ENCODE measurements around the gene STK24.

The STK24 gene

GRCh38 chr13:98429977-98430736 is 146.8 kb downstream of the STK24 start:
- Histone ChIP-seq H3K4me3 (ENCODE audit: low read depth in 1 of 2, low read length in 2 of 2) (no peak overlapping the region), H3K27me3 (ENCODE audit: control insufficient read depth in 1 of 2, insufficient read depth in 2 of 2, low read length in 2 of 2) (no peaks in the 10 kb centered on the region), H3K27ac (ENCODE audit: low read depth, low read length) (no peak overlapping the region), H3K9ac (ENCODE audit: low read length) (no peak overlapping the region), H3K4me1 (ENCODE audit: insufficient read depth, low read length) (no peaks in the 10 kb centered on the region), H3K9me3 (ENCODE audit: low read length) (no peaks in the 10 kb centered on the region), H3K36me3 (ENCODE audit: insufficient read depth, low read length) (peaks cover 19% of the 10 kb centered on the region)

- no peaks in the 10 kb centered on the region for H3K27me3 ChIP-seq (ENCODE audit: control insufficient read depth in 1 of 2, insufficient read depth in 2 of 2, low read length in 2 of 2)
- H3K36me3 ChIP-seq (ENCODE audit: insufficient read depth, low read length): peaks cover 19% of the 10 kb centered on the region
- no peak overlapping the region for H3K27ac ChIP-seq (ENCODE audit: low read depth, low read length)
- H3K4me1 ChIP-seq (ENCODE audit: insufficient read depth, low read length): no peaks in the 10 kb centered on the region
- H3K9ac ChIP-seq (ENCODE audit: low read length): no peak overlapping the region
- H3K4me3 ChIP-seq (ENCODE audit: low read depth in 1 of 2, low read length in 2 of 2): no peak overlapping the region
- no peaks in the 10 kb centered on the region for H3K9me3 ChIP-seq (ENCODE audit: low read length)
Measured at GRCh38 chr13:98429531-98429930, 147.4 kb downstream of the STK24 start.

DNA sequence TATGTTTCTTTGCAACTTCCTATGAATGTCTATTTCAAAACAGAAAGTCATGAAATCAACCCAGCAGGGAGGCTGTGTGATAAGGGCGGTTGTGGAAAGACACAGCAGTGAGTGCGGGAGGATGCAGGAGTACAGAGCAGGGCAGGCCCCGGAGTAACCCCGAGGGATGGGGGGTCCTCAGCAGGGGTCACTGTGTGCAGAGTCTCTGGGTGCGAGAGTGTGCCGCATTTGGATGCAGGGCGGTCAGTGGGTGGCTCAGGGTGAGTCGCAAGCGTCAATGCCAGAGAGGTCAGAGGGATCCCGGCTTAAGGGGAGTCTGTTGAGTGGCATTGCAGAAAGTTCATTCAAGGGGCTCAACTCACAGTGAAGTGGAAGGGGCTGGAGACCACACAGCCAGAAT is 147.8 kb downstream of the STK24 start:
- Histone ChIP-seq H3K4me1 (ENCODE audit: insufficient read depth, low read length) (no peaks in the 10 kb centered on the region), H3K36me3 (ENCODE audit: insufficient read depth, low read length) (peaks cover 19% of the 10 kb centered on the region), H3K4me3 (ENCODE audit: low read depth in 1 of 2, low read length in 2 of 2) (no peak overlapping the region), H3K27me3 (ENCODE audit: control insufficient read depth in 1 of 2, insufficient read depth in 2 of 2, low read length in 2 of 2) (no peaks in the 10 kb centered on the region), H3K9ac (ENCODE audit: low read length) (no peak overlapping the region), H3K9me3 (ENCODE audit: low read length) (no peaks in the 10 kb centered on the region), H3K27ac (ENCODE audit: low read depth, low read length) (no peak overlapping the region)

- no peaks in the 10 kb centered on the region for H3K4me1 ChIP-seq (ENCODE audit: insufficient read depth, low read length)
- no peak overlapping the region for H3K27ac ChIP-seq (ENCODE audit: low read depth, low read length)
- H3K9ac ChIP-seq (ENCODE audit: low read length): no peak overlapping the region
- peaks cover 19% of the 10 kb centered on the region for H3K36me3 ChIP-seq (ENCODE audit: insufficient read depth, low read length)
- H3K4me3 ChIP-seq (ENCODE audit: low read depth in 1 of 2, low read length in 2 of 2): no peak overlapping the region
- no peaks in the 10 kb centered on the region for H3K9me3 ChIP-seq (ENCODE audit: low read length)
- no peaks in the 10 kb centered on the region for H3K27me3 ChIP-seq (ENCODE audit: control insufficient read depth in 1 of 2, insufficient read depth in 2 of 2, low read length in 2 of 2)
Measured at GRCh38 chr13:98428256-98428966, 148.5 kb downstream of the STK24 start.

DNA sequence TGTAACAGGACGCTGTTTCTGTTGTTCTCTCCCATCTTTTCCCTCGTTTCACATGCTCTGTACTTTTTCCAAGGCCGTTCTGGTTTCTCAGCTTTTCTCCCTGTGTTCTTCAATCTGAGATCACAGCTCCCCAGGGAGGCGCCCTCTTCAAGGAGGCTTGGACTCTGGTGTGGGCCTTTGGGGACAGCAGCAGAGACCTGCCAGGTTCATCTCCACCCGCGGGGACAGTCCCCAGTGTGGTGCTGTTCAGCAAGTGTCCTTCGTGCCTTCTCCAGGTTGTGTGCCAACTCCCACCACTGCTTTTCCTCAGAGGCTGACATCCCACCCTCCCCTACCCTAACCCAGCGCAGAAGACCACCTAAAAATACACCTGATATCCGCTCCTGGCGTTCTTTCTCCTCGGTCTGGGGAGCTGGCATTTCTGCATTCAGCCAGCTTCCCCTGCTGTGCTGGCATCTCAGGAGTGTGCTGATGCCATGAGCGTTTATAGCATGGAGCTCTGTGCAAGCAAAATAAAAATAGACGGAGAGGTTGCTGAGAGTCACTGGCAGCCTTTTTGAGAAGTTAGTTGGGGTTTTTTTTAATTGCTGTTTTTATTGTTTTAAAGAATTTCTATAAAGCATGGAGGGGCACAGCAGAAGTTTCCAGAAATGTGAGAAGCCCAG is 149.4 kb downstream of the STK24 start:
- Histone ChIP-seq H3K36me3 (ENCODE audit: insufficient read depth, low read length) (peaks cover 26% of the 10 kb centered on the region), H3K9ac (ENCODE audit: low read length) (no peak overlapping the region), H3K27me3 (ENCODE audit: control insufficient read depth in 1 of 2, insufficient read depth in 2 of 2, low read length in 2 of 2) (no peaks in the 10 kb centered on the region), H3K4me1 (ENCODE audit: insufficient read depth, low read length) (no peaks in the 10 kb centered on the region), H3K4me3 (ENCODE audit: low read depth in 1 of 2, low read length in 2 of 2) (no peak overlapping the region), H3K27ac (ENCODE audit: low read depth, low read length) (no peak overlapping the region), H3K9me3 (ENCODE audit: low read length) (no peaks in the 10 kb centered on the region)

DNA sequence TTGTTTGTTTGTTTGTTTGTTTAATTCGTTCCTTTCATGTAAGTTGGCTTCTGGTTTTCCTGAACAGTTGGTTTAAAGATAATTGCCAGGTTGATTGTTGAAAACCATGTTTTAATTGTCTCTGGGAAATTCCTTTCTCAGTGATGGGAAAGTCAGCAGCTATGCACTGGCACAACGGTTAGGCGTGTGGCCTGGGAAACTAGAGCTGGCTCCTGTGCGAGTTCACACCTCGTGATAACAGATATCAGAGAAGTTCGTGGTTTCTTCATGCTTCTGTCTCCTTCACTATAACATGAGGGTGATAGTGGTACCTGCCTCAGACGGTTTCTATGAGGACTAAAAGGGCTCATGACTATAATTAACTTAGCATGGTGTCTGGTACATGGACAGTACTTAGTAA is 153.5 kb downstream of the STK24 start:
- no peaks in the 10 kb centered on the region for H3K27me3 ChIP-seq (ENCODE audit: control insufficient read depth in 1 of 2, insufficient read depth in 2 of 2, low read length in 2 of 2)
- no peaks in the 10 kb centered on the region for H3K9me3 ChIP-seq (ENCODE audit: low read length)
- no peak overlapping the region for H3K27ac ChIP-seq (ENCODE audit: low read depth, low read length)
- no peak overlapping the region for H3K4me3 ChIP-seq (ENCODE audit: low read depth in 1 of 2, low read length in 2 of 2)
- no peak overlapping the region for H3K9ac ChIP-seq (ENCODE audit: low read length)
- H3K4me1 ChIP-seq (ENCODE audit: insufficient read depth, low read length): no peaks in the 10 kb centered on the region
- peaks cover 27% of the 10 kb centered on the region for H3K36me3 ChIP-seq (ENCODE audit: insufficient read depth, low read length)

- Histone ChIP-seq H3K27ac (ENCODE audit: low read depth, low read length) (no peak overlapping the region), H3K4me3 (ENCODE audit: low read depth in 1 of 2, low read length in 2 of 2) (no peak overlapping the region), H3K9ac (ENCODE audit: low read length) (no peak overlapping the region), H3K36me3 (ENCODE audit: insufficient read depth, low read length) (peaks cover 25% of the 10 kb centered on the region), H3K4me1 (ENCODE audit: insufficient read depth, low read length) (no peaks in the 10 kb centered on the region), H3K27me3 (ENCODE audit: control insufficient read depth in 1 of 2, insufficient read depth in 2 of 2, low read length in 2 of 2) (no peaks in the 10 kb centered on the region), H3K9me3 (ENCODE audit: low read length) (no peaks in the 10 kb centered on the region)
Measured at GRCh38 chr13:98422046-98422445, 154.9 kb downstream of the STK24 start.

- Histone ChIP-seq H3K27ac (ENCODE audit: low read depth, low read length) (no peak overlapping the region), H3K4me1 (ENCODE audit: insufficient read depth, low read length) (no peaks in the 10 kb centered on the region), H3K9ac (ENCODE audit: low read length) (no peak overlapping the region), H3K4me3 (ENCODE audit: low read depth in 1 of 2, low read length in 2 of 2) (no peak overlapping the region), H3K9me3 (ENCODE audit: low read length) (no peaks in the 10 kb centered on the region), H3K27me3 (ENCODE audit: control insufficient read depth in 1 of 2, insufficient read depth in 2 of 2, low read length in 2 of 2) (no peaks in the 10 kb centered on the region), H3K36me3 (ENCODE audit: insufficient read depth, low read length) (peaks cover 18% of the 10 kb centered on the region)
Measured at GRCh38 chr13:98420554-98421175, 156.2 kb downstream of the STK24 start.

DNA sequence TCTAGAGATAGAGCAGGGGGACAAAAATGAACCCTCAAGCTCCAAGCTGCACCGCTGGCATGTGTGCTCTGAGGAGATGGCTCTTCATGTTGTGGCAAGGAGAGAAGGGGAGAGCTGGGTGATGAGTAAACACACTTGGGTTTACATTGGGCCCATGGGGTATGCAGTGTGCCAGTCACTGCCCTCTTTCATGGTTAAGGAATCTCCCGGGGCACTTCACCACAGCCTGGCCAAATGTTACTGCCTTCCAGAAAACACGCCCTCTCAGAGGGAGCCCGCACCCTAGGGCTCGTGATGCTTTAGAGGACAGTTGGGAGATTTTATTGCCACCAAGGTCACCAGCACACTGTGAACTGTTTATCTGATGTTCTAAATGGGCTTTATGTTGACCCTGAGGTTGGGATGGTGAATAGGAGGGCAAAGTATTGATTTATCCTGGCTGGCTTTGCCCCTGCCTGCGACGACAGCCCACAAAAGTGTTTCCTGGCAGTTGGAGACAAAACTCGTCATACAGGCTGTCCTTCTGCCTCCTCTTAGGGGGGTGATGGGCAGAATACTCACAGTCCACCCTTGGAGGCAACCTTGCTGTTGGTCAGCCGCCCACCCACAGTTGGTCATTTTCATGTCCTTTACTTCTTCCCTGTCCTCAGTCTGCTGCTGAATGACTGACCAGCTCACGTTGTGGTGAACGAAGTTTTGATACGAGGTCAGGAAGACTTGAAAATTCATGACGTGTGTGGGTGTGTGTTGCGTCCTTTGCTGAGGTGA is 156.9 kb downstream of the STK24 start:
- no peaks in the 10 kb centered on the region for H3K4me1 ChIP-seq (ENCODE audit: insufficient read depth, low read length)
- no peaks in the 10 kb centered on the region for H3K27me3 ChIP-seq (ENCODE audit: control insufficient read depth in 1 of 2, insufficient read depth in 2 of 2, low read length in 2 of 2)
- no peak overlapping the region for H3K27ac ChIP-seq (ENCODE audit: low read depth, low read length)
- no peaks in the 10 kb centered on the region for H3K9me3 ChIP-seq (ENCODE audit: low read length)
- no peak overlapping the region for H3K9ac ChIP-seq (ENCODE audit: low read length)
- H3K4me3 ChIP-seq (ENCODE audit: low read depth in 1 of 2, low read length in 2 of 2): no peak overlapping the region
- H3K36me3 ChIP-seq (ENCODE audit: insufficient read depth, low read length): peaks cover 20% of the 10 kb centered on the region

GRCh38 chr13:98416408-98416807 is 160.5 kb downstream of the STK24 start:
- H3K27ac ChIP-seq (ENCODE audit: low read depth, low read length): no peak overlapping the region
- no peaks in the 10 kb centered on the region for H3K4me1 ChIP-seq (ENCODE audit: insufficient read depth, low read length)
- H3K4me3 ChIP-seq (ENCODE audit: low read depth in 1 of 2, low read length in 2 of 2): no peak overlapping the region
- no peaks in the 10 kb centered on the region for H3K9me3 ChIP-seq (ENCODE audit: low read length)
- H3K9ac ChIP-seq (ENCODE audit: low read length): no peak overlapping the region
- H3K27me3 ChIP-seq (ENCODE audit: control insufficient read depth in 1 of 2, insufficient read depth in 2 of 2, low read length in 2 of 2): no peaks in the 10 kb centered on the region
- H3K36me3 ChIP-seq (ENCODE audit: insufficient read depth, low read length): peaks cover 28% of the 10 kb centered on the region

Data from muscle layer of colon (tissue), 2 donors.